ENCODE measurements around the gene EIF2B1. TPM values are rescaled to one million over a fixed set of nuclear protein-coding genes. Genes with fewer than 3 reads are reported as not detected.

EIF2B1 gene
- polyA plus RNA-seq, 1 of the 3 experiments (the other 2 are of a cell fraction): 90.5 TPM

GRCh38 chr12:123659996-123660727 lies 26.7 kb upstream of the EIF2B1 start:
- DNase-seq: no peak
- Histone ChIP-seq H3K9me3 (no peaks in the 10 kb centered on the region), H3K36me3 (replicated peaks in 1 of 2; ENCODE audit: control insufficient read depth in 1 of 2, insufficient read depth in 2 of 2, low read length in 1 of 2) (peaks cover 21 to 57% of the 10 kb centered on the region in 2 experiments), H3K4me1 (ENCODE audit: control insufficient read depth in 1 of 2, insufficient read depth in 2 of 2, low read depth in 1 of 2, low read length in 1 of 2) (peaks cover 0 to 12% of the 10 kb centered on the region in 2 experiments; a peak in 1 of 4 replicates), H2AFZ (ENCODE audit: low read depth) (peak overlapping the region; percentile 25), H3K27me3 (ENCODE audit: insufficient read depth) (no peaks in the 10 kb centered on the region), H4K20me1 (ENCODE audit: insufficient read depth) (no peaks in the 10 kb centered on the region), H3K4me3 (ENCODE audit: low read depth in 2 of 2, low read length in 1 of 2) (peak overlapping the region in 1 of 2 experiments; percentile 30; a peak in 1 of 4 replicates), H3K4me2 (peak overlapping the region; percentile 42), H3K27ac (ENCODE audit: low read depth in 2 of 2, low read length in 1 of 2) (peak overlapping the region; percentile 55 to 81; a peak in 3 of 4 replicates), H3K79me2 (ENCODE audit: insufficient read depth) (no peaks in the 10 kb centered on the region), H3K9me2 (no peaks in the 10 kb centered on the region), H3K9ac (peak overlapping the region; percentile 43; the same call in 1 of the 2 replicates), H3F3A (replicated peaks; ENCODE audit: insufficient read depth) (peaks cover 38% of the 10 kb centered on the region)
- POLR2A ChIA-PET: no interaction called here
- WGBS (ENCODE audit: low lambda C conversion rate): 44% methylated on average over 5 of the region's 5 CpGs
- TF ChIP-seq YY1 (IDR thresholded peaks at IDR 0.05; ENCODE audit: low read depth) (no peak), TCF12 (IDR thresholded peaks at IDR 0.05) (peak; percentile 62), CHD2 (IDR thresholded peaks at IDR 0.05; ENCODE audit: low read length, partially characterized antibody) (no peak), GABPA (IDR thresholded peaks at IDR 0.05; ENCODE audit: low read depth) (no peak), EP300 (IDR thresholded peaks at IDR 0.05; ENCODE audit: borderline replicate concordance in 1 of 2, low read depth in 1 of 2, low read length in 1 of 2) (peak in 1 of 2 experiments; percentile 35; a peak in 1 of 4 replicates), NRF1 (IDR thresholded peaks at IDR 0.05; ENCODE audit: low read depth, low read length) (no peak), RXRA (IDR thresholded peaks at IDR 0.05; ENCODE audit: borderline replicate concordance, low read depth) (no peak), JUND (IDR thresholded peaks at IDR 0.05) (peak; percentile 86), TEAD4 (IDR thresholded peaks at IDR 0.05; ENCODE audit: borderline replicate concordance, insufficient read depth) (0 out of 2 replicates have a peak, but pooled peaks have one; percentile 29), ZBTB33 (IDR thresholded peaks at IDR 0.05; ENCODE audit: borderline replicate concordance, low read depth) (no peak), ELF1 (IDR thresholded peaks at IDR 0.05) (no peak), MEF2A (IDR thresholded peaks at IDR 0.05; ENCODE audit: borderline replicate concordance, low read depth) (peak; percentile 65; the same call in 1 of the 2 replicates), PBX3 (IDR thresholded peaks at IDR 0.05) (peak; percentile 95), FOSL2 (IDR thresholded peaks at IDR 0.05; ENCODE audit: borderline replicate concordance, low read depth) (peak; percentile 90)
- CTCF ChIA-PET: interaction anchor here (1.3 kb wide), 1 partner anchor 79 kb away, joined by 4 read pairs; no protein-coding TSS in a partner anchor

- Histone ChIP-seq H3K27ac (ENCODE audit: low read depth in 2 of 2, low read length in 1 of 2) (no peak overlapping the region), H3K9ac (no peak overlapping the region), H3K9me2 (no peaks in the 10 kb centered on the region), H3K36me3 (replicated peaks in 1 of 2; ENCODE audit: control insufficient read depth in 1 of 2, insufficient read depth in 2 of 2, low read length in 1 of 2) (peaks cover 35 to 47% of the 10 kb centered on the region in 2 experiments), H3K4me3 (ENCODE audit: low read depth in 2 of 2, low read length in 1 of 2) (no peak overlapping the region), H3F3A (replicated peaks; ENCODE audit: insufficient read depth) (peaks cover 30% of the 10 kb centered on the region), H3K4me1 (ENCODE audit: control insufficient read depth in 1 of 2, insufficient read depth in 2 of 2, low read depth in 1 of 2, low read length in 1 of 2) (peaks cover 0 to 12% of the 10 kb centered on the region in 2 experiments; a peak in 1 of 4 replicates), H2AFZ (ENCODE audit: low read depth) (no peak overlapping the region), H3K27me3 (ENCODE audit: insufficient read depth) (no peaks in the 10 kb centered on the region), H3K4me2 (no peak overlapping the region), H3K9me3 (no peaks in the 10 kb centered on the region), H4K20me1 (ENCODE audit: insufficient read depth) (no peaks in the 10 kb centered on the region), H3K79me2 (ENCODE audit: insufficient read depth) (no peaks in the 10 kb centered on the region)
- DNase-seq: no peak
- POLR2A ChIA-PET: no interaction called here
- WGBS (ENCODE audit: low lambda C conversion rate): 95% methylated on average over 9 of the region's 9 CpGs
- CTCF ChIA-PET: interaction anchor here (0.6 to 1.6 kb wide), 3 partner anchors 14 to 317 kb away, joined by 3 to 4 read pairs (median 3); partner anchors contain the start of gene TCTN2
- TF ChIP-seq PBX3 (IDR thresholded peaks at IDR 0.05): no peak
- no peak for TF ChIP-seq ELF1 (IDR thresholded peaks at IDR 0.05)
- no peak for TF ChIP-seq MAX (IDR thresholded peaks at IDR 0.05; ENCODE audit: low read depth)
- no peak for TF ChIP-seq FOXM1 (IDR thresholded peaks at IDR 0.05; ENCODE audit: low read depth)
- TF ChIP-seq NFIC (IDR thresholded peaks at IDR 0.05; ENCODE audit: borderline replicate concordance): no peak
- no peak for TF ChIP-seq NRF1 (IDR thresholded peaks at IDR 0.05; ENCODE audit: low read depth, low read length)
- TF ChIP-seq FOSL2 (IDR thresholded peaks at IDR 0.05; ENCODE audit: borderline replicate concordance, low read depth): no peak
- no peak for TF ChIP-seq EP300 (IDR thresholded peaks at IDR 0.05; ENCODE audit: borderline replicate concordance in 1 of 2, low read depth in 1 of 2, low read length in 1 of 2)
- TF ChIP-seq FOXJ3 (CRISPR knock-in tag; IDR thresholded peaks at IDR 0.05): no peak
- no peak for TF ChIP-seq RCOR1 (IDR thresholded peaks at IDR 0.05; ENCODE audit: low read length)
- TF ChIP-seq GATA2 (CRISPR knock-in tag; IDR thresholded peaks at IDR 0.05): no peak
- no peak for TF ChIP-seq RXRA (IDR thresholded peaks at IDR 0.05; ENCODE audit: borderline replicate concordance, low read depth)
- no peak for TF ChIP-seq JUND (IDR thresholded peaks at IDR 0.05)
- TF ChIP-seq ZBTB33 (IDR thresholded peaks at IDR 0.05; ENCODE audit: borderline replicate concordance, low read depth): no peak
These were observed 23.7 kb upstream of the EIF2B1 start for GRCh38 chr12:123657211-123657610.
